Parathyroid adenoma (tissue), 2 donors: ENCODE data around the gene ARMC9.

Source experiments
- H2AFZ ChIP-seq: fragments of 300-600 bp; sonication (generic); one replicate; pipeline ENCODE4 v1.7.0; 2017; ENCODE audit warnings: antibody characterized with exemption, mild to moderate bottlenecking
- H3K27ac ChIP-seq: fragments of 300-600 bp; sonication (generic); one replicate; pipeline ENCODE4 v1.7.0; 2017
- H3K27me3 ChIP-seq: fragments of 300-600 bp; sonication (generic); one replicate; pipeline ENCODE4 v1.7.0; 2017; ENCODE audit warnings: low read length; ENCODE audit not compliant: control insufficient read depth, insufficient read depth
- H3K36me3 ChIP-seq: fragments of 300-600 bp; sonication (generic); one replicate; pipeline ENCODE4 v1.7.0; 2017; ENCODE audit warnings: low read length; ENCODE audit not compliant: control insufficient read depth, insufficient read depth
- H3K4me1 ChIP-seq: fragments of 300-600 bp; sonication (generic); one replicate; pipeline ENCODE4 v1.7.0; 2017; ENCODE audit warnings: control low read depth
- H3K4me2 ChIP-seq: fragments of 300-600 bp; sonication (generic); one replicate; pipeline ENCODE4 v1.7.0; 2017; ENCODE audit warnings: low read length
- H3K4me3 ChIP-seq: fragments of 300-600 bp; sonication (generic); one replicate; pipeline ENCODE4 v1.7.0; 2017; ENCODE audit warnings: low read depth, low read length
- H3K79me2 ChIP-seq: fragments of 300-600 bp; sonication (generic); one replicate; pipeline ENCODE4 v1.7.0; 2017; ENCODE audit warnings: control low read depth
- H3K9ac ChIP-seq: fragments of 300-600 bp; sonication (generic); one replicate; pipeline ENCODE4 v1.7.0; 2017; ENCODE audit warnings: mild to moderate bottlenecking
- H3K9me3 ChIP-seq: fragments of 300-600 bp; sonication (generic); one replicate; pipeline ENCODE4 v1.7.0; 2017; ENCODE audit warnings: low read length; ENCODE audit not compliant: control insufficient read depth
- CTCF ChIP-seq: fragments of 300-600 bp; sonication (generic); IDR thresholded peaks from one replicate; pipeline ENCODE4 v1.7.0; 2017; ENCODE audit warnings: antibody characterized with exemption, mild to moderate bottlenecking
- donor health status: primary hyperparathyroidism.

ARMC9 gene

DNA sequence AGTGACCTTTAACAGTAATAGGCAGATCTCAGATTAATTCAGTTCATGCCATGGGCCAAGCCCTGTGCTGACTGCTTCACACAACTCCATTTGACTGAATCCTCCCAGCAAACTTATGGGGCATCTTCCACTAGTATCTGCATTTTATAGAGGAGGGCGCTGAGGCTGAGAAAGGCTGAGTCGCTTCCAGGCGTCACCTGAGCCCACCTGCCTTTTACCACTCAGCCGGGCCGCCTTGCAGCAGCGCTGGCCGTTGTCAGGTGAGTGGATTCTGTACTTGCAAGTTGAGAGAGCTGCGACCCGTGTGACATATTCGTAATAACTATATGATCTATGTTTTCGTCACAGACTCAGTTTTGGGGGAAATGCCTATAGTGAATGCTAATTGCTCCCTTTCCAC, 137.8 kb downstream of the ARMC9 start:
- no peak overlapping the region for H2AFZ ChIP-seq
- no peaks in the 10 kb centered on the region for H3K9me3 ChIP-seq
- no peak overlapping the region for H3K4me2 ChIP-seq
- no peaks in the 10 kb centered on the region for H3K27me3 ChIP-seq
- no peaks in the 10 kb centered on the region for H3K36me3 ChIP-seq
- H3K9ac ChIP-seq, result no peak overlapping the region
- H3K27ac ChIP-seq, result no peak overlapping the region
- H3K4me3 ChIP-seq, result no peak overlapping the region
- H3K4me1 ChIP-seq, result no peaks in the 10 kb centered on the region
- no peak for TF ChIP-seq CTCF
- H3K79me2 ChIP-seq, result no peaks in the 10 kb centered on the region

DNA sequence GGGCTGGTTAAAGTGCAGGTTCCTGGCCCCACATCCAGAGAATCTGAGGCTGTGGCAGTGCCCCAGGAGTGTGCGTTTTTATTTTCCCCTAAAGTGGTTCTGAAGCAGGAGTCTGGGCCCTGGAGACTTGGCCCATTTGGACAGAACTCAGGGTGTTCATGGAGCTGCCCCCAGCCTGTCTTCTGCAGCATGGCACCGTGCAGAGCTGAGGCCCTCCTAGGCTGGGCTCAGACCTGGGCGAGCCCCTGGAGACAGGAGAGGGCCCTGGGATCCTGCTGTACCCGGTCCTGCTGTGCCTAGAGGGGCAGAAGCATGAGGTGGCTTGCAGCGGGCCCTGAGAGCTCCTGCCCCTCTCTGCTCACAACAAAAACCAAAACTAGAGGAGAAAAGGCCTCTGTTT, 138.3 kb downstream of the ARMC9 start:
- Histone ChIP-seq H3K27me3 (no peaks in the 10 kb centered on the region), H3K9me3 (no peaks in the 10 kb centered on the region), H3K27ac (no peak overlapping the region), H3K36me3 (no peaks in the 10 kb centered on the region), H3K4me1 (no peaks in the 10 kb centered on the region), H3K4me2 (no peak overlapping the region), H3K4me3 (no peak overlapping the region), H3K9ac (no peak overlapping the region), H3K79me2 (no peaks in the 10 kb centered on the region), H2AFZ (no peak overlapping the region)
- no peak for TF ChIP-seq CTCF

DNA sequence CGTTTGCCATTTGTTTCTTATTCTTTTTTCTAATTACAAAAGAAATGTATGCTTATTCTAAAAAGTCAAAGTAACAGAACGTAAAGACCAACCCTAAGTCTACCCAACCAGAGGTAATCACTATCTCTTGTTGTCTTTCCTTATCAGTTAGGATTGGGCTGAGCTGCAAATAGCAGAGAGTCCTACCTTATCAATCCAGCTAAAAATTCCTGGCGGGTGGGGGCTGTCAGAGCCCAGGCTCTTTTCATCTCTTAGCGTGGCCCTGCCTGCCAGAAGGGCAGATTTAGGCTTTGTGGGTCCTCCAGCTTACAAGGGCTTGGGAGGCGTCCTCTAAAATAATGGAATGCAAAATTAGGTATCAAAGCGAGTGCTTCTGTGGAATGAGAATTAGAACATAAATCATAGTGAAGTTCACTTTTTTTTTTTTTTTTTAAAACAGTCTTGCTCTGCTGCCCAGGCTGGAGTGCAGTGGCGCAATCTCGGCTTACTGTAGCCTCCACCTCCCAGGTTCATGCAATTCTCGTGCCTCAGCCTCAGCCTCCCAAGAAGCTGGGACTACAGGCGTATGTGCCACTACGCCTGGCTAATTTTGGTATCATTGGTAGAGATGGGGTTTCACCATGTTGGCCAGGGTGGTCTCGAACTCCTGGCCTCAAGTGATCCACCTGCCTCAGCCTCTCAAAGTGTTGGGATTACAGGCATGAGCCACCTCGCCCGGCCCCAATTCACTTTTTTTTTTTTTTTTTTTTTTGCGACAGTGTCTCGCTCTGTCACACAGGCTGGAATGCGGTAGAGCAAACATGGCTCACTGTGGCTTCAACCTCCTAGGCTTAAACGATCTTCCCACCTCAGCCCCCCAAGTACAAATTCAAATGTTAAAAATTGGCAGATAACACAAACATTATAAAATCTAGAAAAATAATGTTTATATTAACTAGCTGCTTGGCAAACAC, 139.7 kb downstream of the ARMC9 start:
- Histone ChIP-seq H3K27me3 (no peaks in the 10 kb centered on the region), H3K27ac (no peak overlapping the region), H3K79me2 (no peaks in the 10 kb centered on the region), H3K9me3 (no peaks in the 10 kb centered on the region), H3K4me3 (no peak overlapping the region), H3K4me2 (no peak overlapping the region), H3K9ac (no peak overlapping the region), H3K4me1 (no peaks in the 10 kb centered on the region), H3K36me3 (no peaks in the 10 kb centered on the region), H2AFZ (no peak overlapping the region)
- no peak for TF ChIP-seq CTCF

- Histone ChIP-seq H3K4me3 (no peak overlapping the region), H3K4me1 (no peaks in the 10 kb centered on the region), H3K9ac (no peak overlapping the region), H3K79me2 (no peaks in the 10 kb centered on the region), H3K27ac (no peak overlapping the region), H3K36me3 (no peaks in the 10 kb centered on the region), H3K9me3 (no peaks in the 10 kb centered on the region), H2AFZ (no peak overlapping the region), H3K4me2 (no peak overlapping the region), H3K27me3 (no peaks in the 10 kb centered on the region)
- no peak for TF ChIP-seq CTCF
Observed at GRCh38 chr2:231339316-231339715, 140.9 kb downstream of the ARMC9 start.

DNA sequence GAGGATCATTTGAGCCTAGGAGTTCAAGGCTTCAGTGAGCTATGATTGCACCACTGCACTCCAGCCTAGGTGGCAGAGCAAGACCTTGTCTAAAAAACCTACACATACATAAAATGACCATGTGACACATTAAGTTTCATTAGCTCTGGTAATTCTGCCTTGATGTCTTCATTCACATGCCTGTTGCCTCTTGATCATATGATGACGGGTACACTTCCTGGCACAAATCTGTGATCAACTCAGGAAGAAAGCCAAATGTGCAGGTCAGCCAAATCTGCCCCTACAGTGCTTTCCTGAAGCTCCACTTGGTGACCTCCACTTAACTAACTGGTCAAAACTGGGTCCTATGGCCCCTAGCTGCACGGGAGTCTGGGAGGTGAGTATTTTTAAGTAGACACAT, 142.7 kb downstream of the ARMC9 start:
- no peak for TF ChIP-seq CTCF
- no peaks in the 10 kb centered on the region for H3K36me3 ChIP-seq

More for the DNA sequence above, 142.7 kb downstream of the ARMC9 start:
- Histone ChIP-seq H3K27me3 (no peaks in the 10 kb centered on the region), H3K4me3 (no peak overlapping the region), H3K9ac (no peak overlapping the region), H3K9me3 (no peaks in the 10 kb centered on the region), H3K27ac (no peak overlapping the region), H3K4me2 (no peak overlapping the region), H3K4me1 (no peaks in the 10 kb centered on the region), H3K79me2 (no peaks in the 10 kb centered on the region), H2AFZ (no peak overlapping the region)
